ENCODE results near the gene ADAM22. TPM values are rescaled to one million over a fixed set of nuclear protein-coding genes. Genes with fewer than 3 reads are reported as not detected.

ADAM22 gene
- total and polyA plus RNA-seq, 2 experiments from 2014 or later = 1.6 to 9.8 TPM

DNA sequence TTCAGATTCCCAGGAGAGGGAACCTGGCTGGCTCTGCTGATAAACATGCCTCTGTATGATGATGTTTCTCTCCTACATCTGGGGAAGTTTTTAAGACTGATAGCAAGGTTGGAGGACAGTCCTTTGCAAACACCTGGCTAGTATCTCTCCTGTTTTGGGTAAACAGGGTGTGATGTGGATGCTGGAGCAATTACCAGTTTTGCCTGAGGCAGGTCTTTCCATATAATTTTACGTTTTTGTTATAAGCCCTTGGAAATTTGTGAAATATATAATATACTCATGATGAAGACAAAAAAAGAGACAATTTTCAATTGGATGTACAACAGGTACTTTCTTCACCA is 138.6 kb downstream of the ADAM22 start:
- TF ChIP-seq EZH2 (IDR thresholded peaks at IDR 0.05; ENCODE audit: borderline replicate concordance) (no peak), EZH2phosphoT487 (IDR thresholded peaks at IDR 0.05; ENCODE audit: low read depth, severe bottlenecking, unreplicated experiment) (no peak)
- TF ChIP-seq, protein P1, sequence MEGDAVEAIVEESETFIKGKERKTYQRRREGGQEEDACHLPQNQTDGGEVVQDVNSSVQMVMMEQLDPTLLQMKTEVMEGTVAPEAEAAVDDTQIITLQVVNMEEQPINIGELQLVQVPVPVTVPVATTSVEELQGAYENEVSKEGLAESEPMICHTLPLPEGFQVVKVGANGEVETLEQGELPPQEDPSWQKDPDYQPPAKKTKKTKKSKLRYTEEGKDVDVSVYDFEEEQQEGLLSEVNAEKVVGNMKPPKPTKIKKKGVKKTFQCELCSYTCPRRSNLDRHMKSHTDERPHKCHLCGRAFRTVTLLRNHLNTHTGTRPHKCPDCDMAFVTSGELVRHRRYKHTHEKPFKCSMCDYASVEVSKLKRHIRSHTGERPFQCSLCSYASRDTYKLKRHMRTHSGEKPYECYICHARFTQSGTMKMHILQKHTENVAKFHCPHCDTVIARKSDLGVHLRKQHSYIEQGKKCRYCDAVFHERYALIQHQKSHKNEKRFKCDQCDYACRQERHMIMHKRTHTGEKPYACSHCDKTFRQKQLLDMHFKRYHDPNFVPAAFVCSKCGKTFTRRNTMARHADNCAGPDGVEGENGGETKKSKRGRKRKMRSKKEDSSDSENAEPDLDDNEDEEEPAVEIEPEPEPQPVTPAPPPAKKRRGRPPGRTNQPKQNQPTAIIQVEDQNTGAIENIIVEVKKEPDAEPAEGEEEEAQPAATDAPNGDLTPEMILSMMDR (IDR thresholded peaks at IDR 0.05; ENCODE audit: poor library complexity) = no peak
- WGBS (ENCODE audit: low lambda C conversion rate, missing lambda C conversion rate) = 68% methylated on average over 1 of the region's 1 CpG
- no peaks in the 10 kb centered on the region for H3K9me2 ChIP-seq (replicated peaks; ENCODE audit: insufficient read depth)
- no peak overlapping the region for H2AFZ ChIP-seq
- H3K36me3 ChIP-seq (replicated peaks; ENCODE audit: insufficient read depth, low read depth) = no peaks in the 10 kb centered on the region
- H3K4me1 ChIP-seq (ENCODE audit: insufficient read depth) = no peaks in the 10 kb centered on the region
- no peak overlapping the region for H3K27ac ChIP-seq
- no peak overlapping the region for H3K4me2 ChIP-seq
- H3K27me3 ChIP-seq = no peaks in the 10 kb centered on the region
- no peaks in the 10 kb centered on the region for H3K79me2 ChIP-seq
- no peak overlapping the region for H3K4me3 ChIP-seq
- H4K20me1 ChIP-seq (ENCODE audit: insufficient read depth, poor library complexity, severe bottlenecking) = no peaks in the 10 kb centered on the region
- DNase-seq (ENCODE audit: low spot score) = no peak
- H3K9me3 ChIP-seq (ENCODE audit: low read depth) = no peaks in the 10 kb centered on the region

DNA sequence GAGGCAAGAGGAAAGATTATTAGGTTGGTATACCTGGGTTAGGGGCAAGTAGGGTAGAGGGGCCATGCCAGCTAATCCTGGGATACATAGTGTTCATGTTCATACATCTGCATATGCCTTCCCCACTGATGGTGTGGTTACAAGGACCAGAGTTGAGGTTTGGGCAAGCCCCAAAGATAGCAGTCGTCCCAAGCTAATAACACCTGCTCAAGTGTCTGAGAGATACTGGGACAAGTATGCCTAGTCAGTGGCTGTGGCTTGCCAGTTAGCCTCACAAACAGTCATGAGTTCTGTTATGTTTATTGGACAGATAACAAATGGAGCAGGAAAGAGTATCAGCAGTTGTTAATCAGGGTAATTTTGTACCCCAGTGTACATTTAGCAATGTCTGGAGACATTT is 139.6 kb downstream of the ADAM22 start:
- H3K79me2 ChIP-seq = no peaks in the 10 kb centered on the region
- H3K4me1 ChIP-seq (ENCODE audit: insufficient read depth) = no peaks in the 10 kb centered on the region
- 75% methylated on average over 1 of the region's 1 CpG for WGBS (ENCODE audit: low lambda C conversion rate, missing lambda C conversion rate)
- TF ChIP-seq EZH2 (IDR thresholded peaks at IDR 0.05; ENCODE audit: borderline replicate concordance) = no peak
- TF ChIP-seq, protein P1 (IDR thresholded peaks at IDR 0.05; ENCODE audit: poor library complexity) = no peak
- TF ChIP-seq EZH2phosphoT487 (IDR thresholded peaks at IDR 0.05; ENCODE audit: low read depth, severe bottlenecking, unreplicated experiment) = no peak
- DNase-seq (ENCODE audit: low spot score) = no peak
- H3K36me3 ChIP-seq (replicated peaks; ENCODE audit: insufficient read depth, low read depth) = no peaks in the 10 kb centered on the region
- no peaks in the 10 kb centered on the region for H4K20me1 ChIP-seq (ENCODE audit: insufficient read depth, poor library complexity, severe bottlenecking)
- no peak overlapping the region for H3K27ac ChIP-seq
- H3K4me2 ChIP-seq = no peak overlapping the region
- H3K27me3 ChIP-seq = no peaks in the 10 kb centered on the region
- H3K4me3 ChIP-seq = no peak overlapping the region
- H2AFZ ChIP-seq = no peak overlapping the region
- no peaks in the 10 kb centered on the region for H3K9me2 ChIP-seq (replicated peaks; ENCODE audit: insufficient read depth)
- no peaks in the 10 kb centered on the region for H3K9me3 ChIP-seq (ENCODE audit: low read depth)

DNA sequence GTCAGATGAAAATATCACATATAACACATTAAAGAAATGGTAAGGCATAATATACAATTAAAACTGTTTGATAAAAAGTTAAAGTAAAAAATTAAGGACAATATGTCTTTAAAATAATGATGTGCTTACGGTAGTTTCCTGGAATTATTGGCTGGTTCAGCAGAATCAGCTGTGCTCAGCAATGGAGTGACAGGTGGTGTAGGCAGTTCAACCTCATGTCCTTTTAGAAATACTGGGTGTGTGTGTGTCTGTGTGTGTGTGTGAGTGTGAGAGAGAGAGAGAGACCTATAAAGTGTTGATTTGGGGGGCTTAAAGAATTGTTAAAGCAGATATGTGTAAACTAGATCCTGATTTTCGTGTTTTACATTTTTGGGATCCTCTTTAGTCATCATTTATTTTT is 141.2 kb downstream of the ADAM22 start:
- Histone ChIP-seq H3K27ac (no peak overlapping the region), H3K27me3 (no peaks in the 10 kb centered on the region), H3K9me3 (ENCODE audit: low read depth) (no peaks in the 10 kb centered on the region), H3K79me2 (no peaks in the 10 kb centered on the region), H3K4me1 (ENCODE audit: insufficient read depth) (no peaks in the 10 kb centered on the region), H3K4me2 (no peak overlapping the region), H3K4me3 (no peak overlapping the region), H2AFZ (no peak overlapping the region), H3K9me2 (replicated peaks; ENCODE audit: insufficient read depth) (no peaks in the 10 kb centered on the region), H4K20me1 (ENCODE audit: insufficient read depth, poor library complexity, severe bottlenecking) (no peaks in the 10 kb centered on the region), H3K36me3 (replicated peaks; ENCODE audit: insufficient read depth, low read depth) (no peaks in the 10 kb centered on the region)
- DNase-seq (ENCODE audit: low spot score) = no peak
- TF ChIP-seq EZH2phosphoT487 (IDR thresholded peaks at IDR 0.05; ENCODE audit: low read depth, severe bottlenecking, unreplicated experiment) = no peak
- no peak for TF ChIP-seq EZH2 (IDR thresholded peaks at IDR 0.05; ENCODE audit: borderline replicate concordance)
- TF ChIP-seq, protein P1 (IDR thresholded peaks at IDR 0.05; ENCODE audit: poor library complexity) = no peak
- WGBS (ENCODE audit: low lambda C conversion rate, missing lambda C conversion rate) = 88% methylated on average over 2 of the region's 2 CpGs

DNA sequence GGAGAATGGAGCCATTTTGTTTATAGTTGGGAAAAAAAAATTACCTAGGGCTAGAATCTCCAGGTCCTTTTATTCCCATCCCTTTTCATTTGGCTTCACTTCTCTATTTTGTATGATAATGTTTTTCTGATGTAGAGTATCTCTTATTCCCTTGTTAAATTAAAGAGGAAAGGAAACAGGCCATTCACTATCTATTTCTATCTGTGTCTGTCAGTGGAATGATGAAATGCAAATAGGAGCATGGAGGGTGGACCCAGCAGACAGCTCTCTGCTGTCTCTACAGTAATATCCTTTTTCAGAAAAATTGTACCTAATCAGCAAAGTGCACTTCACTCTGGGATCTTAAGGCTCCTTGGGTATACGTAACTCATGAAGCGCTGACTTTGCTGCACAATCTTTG is 149.8 kb downstream of the ADAM22 start:
- Histone ChIP-seq H3K27ac (no peak overlapping the region), H3K4me2 (no peak overlapping the region), H2AFZ (no peak overlapping the region), H3K9me3 (ENCODE audit: low read depth) (no peaks in the 10 kb centered on the region), H4K20me1 (ENCODE audit: insufficient read depth, poor library complexity, severe bottlenecking) (no peaks in the 10 kb centered on the region), H3K9me2 (replicated peaks; ENCODE audit: insufficient read depth) (no peaks in the 10 kb centered on the region), H3K36me3 (replicated peaks; ENCODE audit: insufficient read depth, low read depth) (no peaks in the 10 kb centered on the region), H3K4me1 (ENCODE audit: insufficient read depth) (no peaks in the 10 kb centered on the region), H3K4me3 (no peak overlapping the region), H3K27me3 (no peaks in the 10 kb centered on the region), H3K79me2 (no peaks in the 10 kb centered on the region)
- DNase-seq (ENCODE audit: low spot score) = no peak
- TF ChIP-seq EZH2phosphoT487 (IDR thresholded peaks at IDR 0.05; ENCODE audit: low read depth, severe bottlenecking, unreplicated experiment) = no peak
- no peak for TF ChIP-seq EZH2 (IDR thresholded peaks at IDR 0.05; ENCODE audit: borderline replicate concordance)
- TF ChIP-seq, protein P1 (IDR thresholded peaks at IDR 0.05; ENCODE audit: poor library complexity) = no peak
- WGBS (ENCODE audit: low lambda C conversion rate, missing lambda C conversion rate) = 77% methylated on average over 2 of the region's 2 CpGs

All from hepatocyte (in vitro differentiated cells).